Measurements from ENCODE around the gene JAG2.

Gene JAG2

GRCh38 chr14:105093038-105093430, 75.5 kb downstream of the JAG2 start:
- DNase-seq (ENCODE audit: low read depth in 4 of 4, low spot score in 1 of 4): no peak

GRCh38 chr14:105092171-105093037, 76.2 kb downstream of the JAG2 start:
- DNase-seq (ENCODE audit: low read depth in 4 of 4, low spot score in 1 of 4): no peak

- DNase-seq (ENCODE audit: low read depth in 4 of 4, low spot score in 1 of 4): no peak
These were observed 76.9 kb downstream of the JAG2 start for GRCh38 chr14:105091517-105092170.

GRCh38 chr14:105091054-105091516, 77.5 kb downstream of the JAG2 start:
- DNase-seq (ENCODE audit: low read depth in 4 of 4, low spot score in 1 of 4): no peak

Measured in stimulated activated CD4-positive, alpha-beta T cell treated with anti-CD3 and anti-CD28 coated beads, Interleukin-1b, Interleukin-23, amount 100 ng/mL, for 24 hours (primary cell).